ENCODE results near the gene CSTF2T. TPM values are rescaled to one million over a fixed set of nuclear protein-coding genes. Genes with fewer than 3 reads are reported as not detected.
"Not testable (repeated sequence)": the region's sequence is repeated elsewhere in the genome, so short reads cannot be mapped to it uniquely, and the experiment has no call there.

Gene CSTF2T
- total RNA-seq, 1 experiment from 2014 or later: 27.5 TPM

DNA sequence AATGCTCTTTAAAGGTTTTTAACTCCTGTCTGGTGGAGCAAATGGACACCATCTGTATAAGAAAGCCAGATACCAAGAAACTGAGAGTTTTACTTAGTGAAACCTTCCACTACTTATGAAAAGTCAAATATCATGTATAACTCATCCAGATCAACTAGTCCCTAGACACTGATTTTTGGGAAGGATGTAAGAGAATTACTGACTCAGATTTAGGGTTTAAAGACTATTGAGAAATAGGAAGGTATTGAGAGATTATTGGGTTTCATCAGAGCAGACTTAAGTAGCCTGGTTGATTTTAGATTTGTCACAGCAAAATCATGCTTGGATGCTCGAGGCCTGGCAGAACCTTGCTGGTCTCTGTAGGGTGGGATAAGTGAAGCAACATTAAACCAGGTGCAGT is 3.1 kb downstream of the CSTF2T start (continued):
- TF ChIP-seq, protein P1, sequence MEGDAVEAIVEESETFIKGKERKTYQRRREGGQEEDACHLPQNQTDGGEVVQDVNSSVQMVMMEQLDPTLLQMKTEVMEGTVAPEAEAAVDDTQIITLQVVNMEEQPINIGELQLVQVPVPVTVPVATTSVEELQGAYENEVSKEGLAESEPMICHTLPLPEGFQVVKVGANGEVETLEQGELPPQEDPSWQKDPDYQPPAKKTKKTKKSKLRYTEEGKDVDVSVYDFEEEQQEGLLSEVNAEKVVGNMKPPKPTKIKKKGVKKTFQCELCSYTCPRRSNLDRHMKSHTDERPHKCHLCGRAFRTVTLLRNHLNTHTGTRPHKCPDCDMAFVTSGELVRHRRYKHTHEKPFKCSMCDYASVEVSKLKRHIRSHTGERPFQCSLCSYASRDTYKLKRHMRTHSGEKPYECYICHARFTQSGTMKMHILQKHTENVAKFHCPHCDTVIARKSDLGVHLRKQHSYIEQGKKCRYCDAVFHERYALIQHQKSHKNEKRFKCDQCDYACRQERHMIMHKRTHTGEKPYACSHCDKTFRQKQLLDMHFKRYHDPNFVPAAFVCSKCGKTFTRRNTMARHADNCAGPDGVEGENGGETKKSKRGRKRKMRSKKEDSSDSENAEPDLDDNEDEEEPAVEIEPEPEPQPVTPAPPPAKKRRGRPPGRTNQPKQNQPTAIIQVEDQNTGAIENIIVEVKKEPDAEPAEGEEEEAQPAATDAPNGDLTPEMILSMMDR (IDR thresholded peaks at IDR 0.05): no peak
- TF ChIP-seq RELA (CRISPR knock-in tag; IDR thresholded peaks at IDR 0.05; ENCODE audit: borderline replicate concordance): no peak

DNA sequence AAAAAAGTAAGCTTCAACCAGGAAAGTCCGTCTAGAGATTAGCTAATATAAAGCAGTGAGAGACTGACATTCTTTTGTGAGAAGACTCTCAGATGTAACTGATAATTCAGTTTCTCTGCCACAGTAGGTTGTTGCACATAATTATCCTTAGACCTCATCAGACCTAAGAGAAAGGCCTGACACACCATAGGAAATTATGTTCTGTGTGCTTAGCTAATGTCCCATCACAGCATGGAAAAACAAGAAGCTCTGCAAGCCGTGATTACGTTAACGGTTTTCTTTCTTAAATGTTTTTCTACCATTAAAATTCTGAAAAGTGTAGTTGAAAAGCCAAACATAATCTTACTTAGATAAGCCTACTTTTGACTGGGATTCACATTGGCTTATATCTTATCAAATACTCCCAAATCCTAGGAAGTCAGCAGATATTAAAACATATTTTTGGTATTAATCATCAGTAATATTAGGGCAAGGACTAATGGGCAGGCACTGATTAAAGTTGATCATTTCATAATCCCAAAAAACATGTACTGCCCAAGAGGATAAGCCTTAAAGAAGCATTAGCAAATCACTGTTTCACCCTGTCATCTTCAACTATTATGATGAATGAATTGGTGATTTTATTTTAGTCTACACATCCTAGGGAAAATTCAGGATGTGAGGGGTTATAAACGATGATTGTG is 5.2 kb downstream of the CSTF2T start:
- Mint-ChIP-seq H3K4me3 (no peak overlapping the region), H3K36me3 (peaks cover 7% of the 10 kb centered on the region), H3K4me1 (peaks cover 26% of the 10 kb centered on the region), H3K27ac (no peak overlapping the region), H3K27me3 (ENCODE audit: low read depth) (no peaks in the 10 kb centered on the region), H3K9me3 (peaks cover 10% of the 10 kb centered on the region)
- ChIA-PET CTCF (no interaction called here), POLR2A (no interaction called here)
- DNase-seq (ENCODE audit: low spot score): no peak
- ATAC-seq: no peak
- TF ChIP-seq IRF2 (CRISPR knock-in tag; IDR thresholded peaks at IDR 0.05; ENCODE audit: borderline replicate concordance, low read depth) (no peak), CREB1 (CRISPR knock-in tag; IDR thresholded peaks at IDR 0.05) (no peak), GRHL2 (CRISPR knock-in tag; IDR thresholded peaks at IDR 0.05; ENCODE audit: insufficient replicate concordance, severe bottlenecking) (no peak), SP1 (CRISPR knock-in tag; conservative IDR thresholded peaks at IDR 0.05) (no peak), ATF1 (CRISPR knock-in tag; IDR thresholded peaks at IDR 0.05) (no peak), SOX15 (CRISPR knock-in tag; IDR thresholded peaks at IDR 0.05) (no peak)
- TF ChIP-seq, protein P2, sequence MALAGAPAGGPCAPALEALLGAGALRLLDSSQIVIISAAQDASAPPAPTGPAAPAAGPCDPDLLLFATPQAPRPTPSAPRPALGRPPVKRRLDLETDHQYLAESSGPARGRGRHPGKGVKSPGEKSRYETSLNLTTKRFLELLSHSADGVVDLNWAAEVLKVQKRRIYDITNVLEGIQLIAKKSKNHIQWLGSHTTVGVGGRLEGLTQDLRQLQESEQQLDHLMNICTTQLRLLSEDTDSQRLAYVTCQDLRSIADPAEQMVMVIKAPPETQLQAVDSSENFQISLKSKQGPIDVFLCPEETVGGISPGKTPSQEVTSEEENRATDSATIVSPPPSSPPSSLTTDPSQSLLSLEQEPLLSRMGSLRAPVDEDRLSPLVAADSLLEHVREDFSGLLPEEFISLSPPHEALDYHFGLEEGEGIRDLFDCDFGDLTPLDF (CRISPR knock-in tag; IDR thresholded peaks at IDR 0.05): no peak

DNA sequence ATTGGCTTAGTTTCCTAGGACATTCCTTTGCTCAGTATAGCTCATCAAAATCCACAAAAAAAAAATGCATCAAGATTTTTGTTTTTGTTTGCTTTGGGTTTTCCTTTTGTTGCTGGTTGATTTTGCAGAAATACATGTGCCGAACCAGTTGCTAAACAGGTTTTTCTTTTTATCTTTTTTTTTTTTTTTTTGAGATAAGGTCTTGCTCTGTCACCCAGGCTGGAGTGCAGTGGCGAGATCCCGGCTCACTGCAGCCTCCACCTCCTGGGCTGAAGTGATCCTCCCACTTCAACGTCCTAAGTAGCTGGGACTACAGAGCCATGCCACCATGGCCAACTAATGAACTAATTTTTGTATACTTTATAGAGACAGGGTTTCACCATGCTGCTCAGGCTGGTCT is 8.3 kb downstream of the CSTF2T start:
- H3K27ac Mint-ChIP-seq: no peak overlapping the region

DNA sequence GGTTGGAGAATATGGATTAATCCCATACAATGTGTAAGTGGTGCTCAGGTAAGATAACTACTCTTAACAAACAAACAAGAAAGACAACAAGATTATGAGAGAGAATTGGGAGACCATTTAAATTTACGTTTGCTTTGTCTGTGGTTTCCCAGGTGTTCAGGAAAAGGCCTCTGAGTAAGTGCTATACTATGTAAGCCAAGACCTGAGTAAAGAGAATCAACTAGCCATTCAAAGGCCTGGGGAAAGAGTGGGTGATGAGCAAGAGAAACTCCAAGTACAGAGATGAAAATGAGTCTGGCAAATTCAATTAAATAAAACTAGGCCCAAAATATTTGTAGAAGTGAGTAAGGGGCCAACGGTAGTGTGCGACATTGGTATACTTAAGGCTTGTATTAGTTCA is 9.9 kb downstream of the CSTF2T start:
- no peak overlapping the region for H3K27ac Mint-ChIP-seq
- no peak for DNase-seq (ENCODE audit: low spot score)
- ATAC-seq: no peak
- ChIA-PET POLR2A (no interaction called here), CTCF (no interaction called here)
- H3K36me3 Mint-ChIP-seq: peaks cover 8% of the 10 kb centered on the region
- H3K4me3 Mint-ChIP-seq: no peak overlapping the region
- H3K4me1 Mint-ChIP-seq: peaks cover 5% of the 10 kb centered on the region
- peaks cover 20% of the 10 kb centered on the region for H3K9me3 Mint-ChIP-seq
- H3K27me3 Mint-ChIP-seq (ENCODE audit: low read depth): no peaks in the 10 kb centered on the region
- no peak for TF ChIP-seq SP1 (CRISPR knock-in tag; conservative IDR thresholded peaks at IDR 0.05)
- no peak for TF ChIP-seq NFATC4 (CRISPR knock-in tag; IDR thresholded peaks at IDR 0.05)
- TF ChIP-seq, protein P3, sequence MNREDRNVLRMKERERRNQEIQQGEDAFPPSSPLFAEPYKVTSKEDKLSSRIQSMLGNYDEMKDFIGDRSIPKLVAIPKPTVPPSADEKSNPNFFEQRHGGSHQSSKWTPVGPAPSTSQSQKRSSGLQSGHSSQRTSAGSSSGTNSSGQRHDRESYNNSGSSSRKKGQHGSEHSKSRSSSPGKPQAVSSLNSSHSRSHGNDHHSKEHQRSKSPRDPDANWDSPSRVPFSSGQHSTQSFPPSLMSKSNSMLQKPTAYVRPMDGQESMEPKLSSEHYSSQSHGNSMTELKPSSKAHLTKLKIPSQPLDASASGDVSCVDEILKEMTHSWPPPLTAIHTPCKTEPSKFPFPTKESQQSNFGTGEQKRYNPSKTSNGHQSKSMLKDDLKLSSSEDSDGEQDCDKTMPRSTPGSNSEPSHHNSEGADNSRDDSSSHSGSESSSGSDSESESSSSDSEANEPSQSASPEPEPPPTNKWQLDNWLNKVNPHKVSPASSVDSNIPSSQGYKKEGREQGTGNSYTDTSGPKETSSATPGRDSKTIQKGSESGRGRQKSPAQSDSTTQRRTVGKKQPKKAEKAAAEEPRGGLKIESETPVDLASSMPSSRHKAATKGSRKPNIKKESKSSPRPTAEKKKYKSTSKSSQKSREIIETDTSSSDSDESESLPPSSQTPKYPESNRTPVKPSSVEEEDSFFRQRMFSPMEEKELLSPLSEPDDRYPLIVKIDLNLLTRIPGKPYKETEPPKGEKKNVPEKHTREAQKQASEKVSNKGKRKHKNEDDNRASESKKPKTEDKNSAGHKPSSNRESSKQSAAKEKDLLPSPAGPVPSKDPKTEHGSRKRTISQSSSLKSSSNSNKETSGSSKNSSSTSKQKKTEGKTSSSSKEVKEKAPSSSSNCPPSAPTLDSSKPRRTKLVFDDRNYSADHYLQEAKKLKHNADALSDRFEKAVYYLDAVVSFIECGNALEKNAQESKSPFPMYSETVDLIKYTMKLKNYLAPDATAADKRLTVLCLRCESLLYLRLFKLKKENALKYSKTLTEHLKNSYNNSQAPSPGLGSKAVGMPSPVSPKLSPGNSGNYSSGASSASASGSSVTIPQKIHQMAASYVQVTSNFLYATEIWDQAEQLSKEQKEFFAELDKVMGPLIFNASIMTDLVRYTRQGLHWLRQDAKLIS (CRISPR knock-in tag; IDR thresholded peaks at IDR 0.05; ENCODE audit: borderline replicate concordance): no peak
- TF ChIP-seq MXD4 (CRISPR knock-in tag; IDR thresholded peaks at IDR 0.05; ENCODE audit: borderline replicate concordance): no peak
- TF ChIP-seq, protein P4, sequence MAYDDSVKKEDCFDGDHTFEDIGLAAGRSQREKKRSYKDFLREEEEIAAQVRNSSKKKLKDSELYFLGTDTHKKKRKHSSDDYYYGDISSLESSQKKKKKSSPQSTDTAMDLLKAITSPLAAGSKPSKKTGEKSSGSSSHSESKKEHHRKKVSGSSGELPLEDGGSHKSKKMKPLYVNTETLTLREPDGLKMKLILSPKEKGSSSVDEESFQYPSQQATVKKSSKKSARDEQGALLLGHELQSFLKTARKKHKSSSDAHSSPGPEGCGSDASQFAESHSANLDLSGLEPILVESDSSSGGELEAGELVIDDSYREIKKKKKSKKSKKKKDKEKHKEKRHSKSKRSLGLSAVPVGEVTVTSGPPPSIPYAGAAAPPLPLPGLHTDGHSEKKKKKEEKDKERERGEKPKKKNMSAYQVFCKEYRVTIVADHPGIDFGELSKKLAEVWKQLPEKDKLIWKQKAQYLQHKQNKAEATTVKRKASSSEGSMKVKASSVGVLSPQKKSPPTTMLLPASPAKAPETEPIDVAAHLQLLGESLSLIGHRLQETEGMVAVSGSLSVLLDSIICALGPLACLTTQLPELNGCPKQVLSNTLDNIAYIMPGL (CRISPR knock-in tag; IDR thresholded peaks at IDR 0.05): no peak
- TF ChIP-seq TEAD1 (CRISPR knock-in tag; IDR thresholded peaks at IDR 0.05): no peak
- no peak for TF ChIP-seq KAT7 (CRISPR knock-in tag; IDR thresholded peaks at IDR 0.05; ENCODE audit: borderline replicate concordance)
- TF ChIP-seq RORB (CRISPR knock-in tag; IDR thresholded peaks at IDR 0.05): no peak

More for the DNA sequence above, 8.3 kb downstream of the CSTF2T start:
- H3K4me1 Mint-ChIP-seq: peaks cover 8% of the 10 kb centered on the region
- ATAC-seq: no peak
- H3K4me3 Mint-ChIP-seq: no peak overlapping the region
- DNase-seq (ENCODE audit: low spot score): no peak
- peaks cover 20% of the 10 kb centered on the region for H3K9me3 Mint-ChIP-seq
- ChIA-PET CTCF (no interaction called here), POLR2A (interaction anchor here (0.6 to 0.7 kb wide), 3 partner anchors 10 to 550 kb away, joined by 3 to 5 read pairs (median 5); no protein-coding TSS in a partner anchor)
- peaks cover 8% of the 10 kb centered on the region for H3K36me3 Mint-ChIP-seq
- TF ChIP-seq, protein P5, sequence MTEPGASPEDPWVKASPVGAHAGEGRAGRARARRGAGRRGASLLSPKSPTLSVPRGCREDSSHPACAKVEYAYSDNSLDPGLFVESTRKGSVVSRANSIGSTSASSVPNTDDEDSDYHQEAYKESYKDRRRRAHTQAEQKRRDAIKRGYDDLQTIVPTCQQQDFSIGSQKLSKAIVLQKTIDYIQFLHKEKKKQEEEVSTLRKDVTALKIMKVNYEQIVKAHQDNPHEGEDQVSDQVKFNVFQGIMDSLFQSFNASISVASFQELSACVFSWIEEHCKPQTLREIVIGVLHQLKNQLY (CRISPR knock-in tag; IDR thresholded peaks at IDR 0.05): no peak
- H3K27me3 Mint-ChIP-seq (ENCODE audit: low read depth): no peaks in the 10 kb centered on the region

DNA sequence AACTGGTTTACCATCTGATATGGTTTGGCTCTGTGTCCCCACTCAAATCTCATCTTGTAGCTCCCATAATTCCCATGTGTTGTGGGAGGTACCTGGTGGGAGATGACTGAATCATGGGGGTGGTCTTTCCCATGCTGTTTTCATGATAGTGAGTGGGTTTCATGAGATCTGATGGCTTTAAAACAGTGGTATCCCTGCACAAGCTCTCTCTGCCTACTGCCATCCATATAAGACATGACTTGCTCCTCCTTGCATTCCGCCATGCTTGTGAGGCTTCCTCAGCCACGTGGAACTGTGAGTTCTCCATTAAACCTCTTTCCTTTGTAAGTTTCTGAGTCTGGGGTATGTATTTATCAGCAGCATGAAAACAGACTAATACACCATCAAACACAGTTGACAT is 10.6 kb downstream of the CSTF2T start:
- H3K27ac Mint-ChIP-seq; H3K4me3 Mint-ChIP-seq; H3K36me3 Mint-ChIP-seq; H3K27me3 Mint-ChIP-seq (ENCODE audit: low read depth); H3K4me1 Mint-ChIP-seq; CTCF ChIA-PET; ATAC-seq; DNase-seq (ENCODE audit: low spot score); POLR2A ChIA-PET: not testable (repeated sequence)
- H3K9me3 Mint-ChIP-seq: peaks cover 20% of the 10 kb centered on the region

All from WTC11 (cell line).